LNCAP (cell line): ENCODE results near the gene RNF220.

Experiments
- TF ChIP-seq, protein P1 (sequence below): fragments of 450-650 bp; IDR thresholded peaks from 2 replicates; pipeline ENCODE4 v1.5.1; 2017; ENCODE audit warnings: mild to moderate bottlenecking

The RNF220 gene

GRCh38 chr1:44695671-44696070, 290.6 kb downstream of the RNF220 start:
- TF ChIP-seq, protein P1, sequence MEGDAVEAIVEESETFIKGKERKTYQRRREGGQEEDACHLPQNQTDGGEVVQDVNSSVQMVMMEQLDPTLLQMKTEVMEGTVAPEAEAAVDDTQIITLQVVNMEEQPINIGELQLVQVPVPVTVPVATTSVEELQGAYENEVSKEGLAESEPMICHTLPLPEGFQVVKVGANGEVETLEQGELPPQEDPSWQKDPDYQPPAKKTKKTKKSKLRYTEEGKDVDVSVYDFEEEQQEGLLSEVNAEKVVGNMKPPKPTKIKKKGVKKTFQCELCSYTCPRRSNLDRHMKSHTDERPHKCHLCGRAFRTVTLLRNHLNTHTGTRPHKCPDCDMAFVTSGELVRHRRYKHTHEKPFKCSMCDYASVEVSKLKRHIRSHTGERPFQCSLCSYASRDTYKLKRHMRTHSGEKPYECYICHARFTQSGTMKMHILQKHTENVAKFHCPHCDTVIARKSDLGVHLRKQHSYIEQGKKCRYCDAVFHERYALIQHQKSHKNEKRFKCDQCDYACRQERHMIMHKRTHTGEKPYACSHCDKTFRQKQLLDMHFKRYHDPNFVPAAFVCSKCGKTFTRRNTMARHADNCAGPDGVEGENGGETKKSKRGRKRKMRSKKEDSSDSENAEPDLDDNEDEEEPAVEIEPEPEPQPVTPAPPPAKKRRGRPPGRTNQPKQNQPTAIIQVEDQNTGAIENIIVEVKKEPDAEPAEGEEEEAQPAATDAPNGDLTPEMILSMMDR: no peak

DNA sequence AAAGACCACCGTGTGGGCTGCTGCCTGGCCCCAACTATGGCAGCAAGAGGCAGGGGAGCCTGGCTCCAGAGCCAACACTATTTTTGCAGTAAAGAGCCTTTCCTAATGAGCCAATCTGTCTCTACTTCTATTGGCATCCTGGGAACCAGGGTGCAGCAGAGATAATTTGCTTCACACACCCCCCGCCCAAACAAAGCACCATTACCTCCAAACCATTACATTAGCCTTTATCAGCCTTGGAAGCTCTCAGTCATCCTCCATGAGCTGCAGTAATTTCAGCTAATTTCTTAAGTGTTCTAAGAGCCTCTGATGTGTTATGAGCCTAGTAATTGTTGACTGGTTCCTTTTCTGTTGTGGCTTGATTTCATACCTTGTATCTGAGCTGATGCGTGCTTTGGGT, 291.0 kb downstream of the RNF220 start:
- TF ChIP-seq, protein P1: no peak

DNA sequence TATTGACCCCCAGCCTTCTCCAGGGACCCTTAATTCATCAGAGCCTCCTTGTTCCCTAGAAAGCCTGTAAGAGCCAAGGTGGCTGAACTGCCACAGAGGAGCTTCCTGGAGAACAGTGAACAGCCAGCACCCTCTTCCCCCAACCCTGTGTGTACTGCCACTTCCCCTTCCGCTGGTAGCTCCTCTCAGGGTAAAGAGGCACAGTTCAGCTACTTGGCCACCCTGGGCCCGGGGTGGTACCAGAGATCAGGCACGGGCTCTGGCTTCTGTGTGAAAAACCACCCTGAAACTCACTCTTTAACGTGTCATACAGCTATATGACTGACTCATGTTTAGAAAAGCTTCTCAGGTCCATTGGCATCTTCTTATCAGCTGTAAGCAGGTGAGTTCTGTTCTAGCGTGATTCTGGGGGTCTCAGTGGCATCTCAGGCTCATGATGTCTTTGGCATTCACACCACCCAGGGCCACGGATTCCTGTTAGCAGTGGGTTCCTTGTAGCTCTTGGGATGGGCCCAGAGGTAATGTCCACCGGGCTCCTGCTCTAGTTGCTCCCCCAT, 291.8 kb downstream of the RNF220 start:
- TF ChIP-seq, protein P1: no peak

DNA sequence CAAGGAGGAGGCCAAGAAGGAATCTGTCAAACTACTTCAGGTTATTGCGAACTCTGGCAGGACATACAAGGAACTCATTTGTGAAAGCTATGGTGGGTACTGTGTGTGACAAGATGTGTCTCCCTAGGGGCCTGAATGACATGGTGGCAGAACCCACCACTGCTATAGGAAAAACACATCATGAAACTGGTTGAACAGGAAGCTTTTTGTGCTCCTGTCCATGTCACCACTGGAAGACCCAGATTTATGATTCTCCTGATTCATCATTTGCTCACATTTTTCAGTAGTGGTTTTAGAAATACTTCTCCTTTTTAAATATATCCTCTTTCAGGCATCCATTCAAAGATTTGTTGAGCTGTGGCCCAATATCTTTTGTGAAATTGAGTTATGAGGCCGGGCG, 293.1 kb downstream of the RNF220 start:
- TF ChIP-seq, protein P1: no peak

GRCh38 chr1:44700573-44700972, 295.5 kb downstream of the RNF220 start:
- TF ChIP-seq, protein P1: no peak

GRCh38 chr1:44701141-44701573, 296.1 kb downstream of the RNF220 start:
- TF ChIP-seq, protein P1: no peak
